Heart left ventricle (tissue), 13 donors: ENCODE results near the gene CD8B2.
"Not testable (repeated sequence)": the region's sequence is repeated elsewhere in the genome, so short reads cannot be mapped to it uniquely, and the experiment has no call there.

Experiments used
- POLR2A ChIP-seq, 2 donors: fragments of 450-650 bp; IDR thresholded peaks; one replicate each; pipeline ENCODE4 v1.6.1; 2017; ENCODE audit warnings: antibody characterized with exemption in 2 of 2, mild to moderate bottlenecking in 2 of 2, moderate library complexity in 2 of 2
- TF ChIP-seq, protein P1 (sequence below), 12 donors: fragments of 200-600 bp; sonication (generic) in 4 of 12; IDR thresholded peaks; one replicate each; pipeline versions ENCODE4 v1.5.0 to v1.8.0; 2018 to 2022; ENCODE audit warnings: antibody characterized with exemption in 12 of 12, mild to moderate bottlenecking in 5 of 12
- donor health status: ischemic (EF 13 %, LVEDD 7.1; RV severe dilation, severe dysfunction).
- donor health status: DM: no; HTN: yes; CAD: no.
- donor health status: DM: no; HTN: no; CAD: no.
- donor health status: ischemic (EF 25% LVEDD 6.9; RV normal size, moderate dysfunction).
- donor health status: ischemic (EF 25% LVEDD 5.7; RV mildly dilated, moderate dysfunction).
- donor health status: ischemic (EF 35%, LVEDD 5.7; RV mildly dilated, moderate dysfunction).
- donor health status: nonischemic (EF 11% LVEDD 7.7; RV severe dilation, severe dysfunction).
- donor health status: DM: yes; HTN: yes; CAD: no.
- donor health status: PGD.
- donor health status: ischemic (EF 29% LVEDD 5.4; RV normal size, mild dysfunction).
- donor health status: nonischemic (EF 23%, LVEDD 6.1; RV moderate dilation, normal function).

DNA sequence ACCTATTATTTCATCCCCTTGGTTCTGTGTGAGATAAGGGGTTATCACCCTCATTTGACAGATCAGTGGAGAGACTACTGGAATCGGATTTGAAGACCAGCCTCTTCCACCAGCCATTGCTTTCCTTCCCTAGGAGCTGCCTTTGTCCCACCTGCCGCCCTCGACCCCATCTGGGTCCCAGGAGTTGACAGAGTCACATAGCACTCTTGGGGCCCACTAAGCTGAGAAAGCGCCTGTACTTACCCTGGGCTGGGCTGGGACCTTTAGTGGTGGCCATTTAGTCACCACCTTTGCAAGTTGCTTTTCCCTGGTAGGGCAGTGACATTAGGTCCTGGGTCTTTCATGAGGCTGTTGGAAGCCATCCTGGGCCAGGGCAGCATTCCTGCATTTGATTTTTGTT, 17.6 kb downstream of the CD8B2 start:
- TF ChIP-seq, protein P1, sequence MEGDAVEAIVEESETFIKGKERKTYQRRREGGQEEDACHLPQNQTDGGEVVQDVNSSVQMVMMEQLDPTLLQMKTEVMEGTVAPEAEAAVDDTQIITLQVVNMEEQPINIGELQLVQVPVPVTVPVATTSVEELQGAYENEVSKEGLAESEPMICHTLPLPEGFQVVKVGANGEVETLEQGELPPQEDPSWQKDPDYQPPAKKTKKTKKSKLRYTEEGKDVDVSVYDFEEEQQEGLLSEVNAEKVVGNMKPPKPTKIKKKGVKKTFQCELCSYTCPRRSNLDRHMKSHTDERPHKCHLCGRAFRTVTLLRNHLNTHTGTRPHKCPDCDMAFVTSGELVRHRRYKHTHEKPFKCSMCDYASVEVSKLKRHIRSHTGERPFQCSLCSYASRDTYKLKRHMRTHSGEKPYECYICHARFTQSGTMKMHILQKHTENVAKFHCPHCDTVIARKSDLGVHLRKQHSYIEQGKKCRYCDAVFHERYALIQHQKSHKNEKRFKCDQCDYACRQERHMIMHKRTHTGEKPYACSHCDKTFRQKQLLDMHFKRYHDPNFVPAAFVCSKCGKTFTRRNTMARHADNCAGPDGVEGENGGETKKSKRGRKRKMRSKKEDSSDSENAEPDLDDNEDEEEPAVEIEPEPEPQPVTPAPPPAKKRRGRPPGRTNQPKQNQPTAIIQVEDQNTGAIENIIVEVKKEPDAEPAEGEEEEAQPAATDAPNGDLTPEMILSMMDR (IDR thresholded peaks at IDR 0.05) = not testable (repeated sequence)
- TF ChIP-seq POLR2A (IDR thresholded peaks at IDR 0.05) = not testable (repeated sequence)
